Thyroid gland (tissue), 4 donors: ENCODE results near the gene SLC9B1. TPM values are rescaled to one million over a fixed set of nuclear protein-coding genes. Genes with fewer than 3 reads are reported as not detected.

Experiments
- DNase-seq, 2 donors: peaks; one replicate each; pipeline ENCODE4 v3.0.0-alpha.2; 2019
- H3K27ac ChIP-seq, 3 donors: fragments of 200-600 bp; sonication (generic); 1 replicate in 2 of 3; 2 replicates in 1 of 3; pipeline ENCODE4 v1.5.1; 2016 to 2019; ENCODE audit warnings: mild to moderate bottlenecking in 1 of 3, moderate library complexity in 1 of 3
- H3K27me3 ChIP-seq: fragments of 200-600 bp; sonication (generic); one replicate; pipeline ENCODE4 v1.5.1; 2019
- H3K36me3 ChIP-seq, 2 donors: fragments of 200-600 bp; sonication (generic); one replicate each; pipeline ENCODE4 v1.5.1; 2016 to 2019
- H3K4me1 ChIP-seq, 2 donors: fragments of 200-600 bp; sonication (generic); one replicate each; pipeline ENCODE4 v1.5.1; 2017 to 2019
- H3K4me3 ChIP-seq, 3 donors: fragments of 200-600 bp; sonication (generic); replicated peaks in 1 of 3; 1 replicate in 2 of 3; 2 replicates in 1 of 3; pipeline ENCODE4 v1.5.1; 2016; ENCODE audit warnings: mild to moderate bottlenecking in 1 of 3
- H3K9me3 ChIP-seq: fragments of 200-600 bp; sonication (generic); one replicate; pipeline ENCODE4 v1.5.1; 2017
- CTCF ChIP-seq, 6 experiments: fragments of 200-600 bp in 3 of 6; fragments of 450-650 bp in 3 of 6; sonication (generic) in 3 of 6; IDR thresholded peaks; one replicate each; pipeline ENCODE4 v1.5.1; 2016 to 2019; ENCODE audit warnings: antibody characterized with exemption in 6 of 6, mild to moderate bottlenecking in 2 of 6, inconsistent platforms in 1 of 6, moderate library complexity in 1 of 6
- POLR2A ChIP-seq, 2 donors: fragments of 450-650 bp; IDR thresholded peaks; one replicate each; pipeline ENCODE4 v1.6.1; 2017; ENCODE audit warnings: antibody characterized with exemption in 2 of 2, mild to moderate bottlenecking in 2 of 2, moderate library complexity in 1 of 2
- WGBS, 2 donors: methylation state at CpG; one replicate each; pipeline ENCODE4 v1.1.5; 2017; 5-methylcytosine and 5-hydroxymethylcytosine counted together
- intact Hi-C: fragments of 100-400 bp; cut with DNase I; formaldehyde crosslinking; loops from one replicate; pipeline ENCODE4 v1.15.1; 2023
- total RNA-seq, 4 donors: library from RNA; depleted of rRNA; stranded (reverse); fragments of >200 nt; gene quantifications; one replicate each; pipeline ENCODE4 v1.2.3, GENCODE V29; 2016

Gene SLC9B1
- 1 to 10 TPM in 2 of 4 donors, under 1 TPM in 2; 0.45 to 1.2 (median 0.79) TPM for total RNA-seq

- TF ChIP-seq POLR2A (IDR thresholded peaks at IDR 0.05): peak in 1 of 2 donors; percentile 87
- peak in 1 of 6 experiments; percentile 12 for TF ChIP-seq CTCF (IDR thresholded peaks at IDR 0.05)
- DNase-seq: peak; percentile 97 to 98
- Histone ChIP-seq H3K4me1 (peaks cover 5 to 6% of the 10 kb centered on the region in 2 donors), H3K9me3 (no peaks in the 10 kb centered on the region), H3K27me3 (no peaks in the 10 kb centered on the region), H3K36me3 (no peaks in the 10 kb centered on the region), H3K27ac (peak within 1 kb of the TSS; percentile 80 to 85 (median 83)), H3K4me3 (peak within 1 kb of the TSS in 2 of 3 donors; percentile 15 to 18)
- WGBS, 2 donors: 2% methylated on average over 32 to 46 of the region's 46 CpGs
- intact Hi-C loops: no loop called here
Measured at GRCh38 chr4:103019308-103020124, at the start of gene SLC9B1. Gene SLC9B1 (minus strand): TSS chr4:103019705. CDS start chr4:102991711, 27,994 bp downstream.

GRCh38 chr4:103067841-103068547, 48.5 kb upstream of the SLC9B1 start:
- Histone ChIP-seq H3K27ac (no peak overlapping the region), H3K9me3 (no peaks in the 10 kb centered on the region), H3K36me3 (no peaks in the 10 kb centered on the region), H3K27me3 (no peaks in the 10 kb centered on the region), H3K4me3 (no peak overlapping the region), H3K4me1 (no peaks in the 10 kb centered on the region)
- intact Hi-C loops: no loop called here
- 93% methylated on average over 2 of the region's 2 CpGs for WGBS, 2 donors
- no peak for TF ChIP-seq CTCF (IDR thresholded peaks at IDR 0.05)
- DNase-seq: no peak

GRCh38 chr4:103060453-103061148, 41.1 kb upstream of the SLC9B1 start:
- Histone ChIP-seq H3K9me3 (no peaks in the 10 kb centered on the region), H3K27ac (no peak overlapping the region), H3K27me3 (no peaks in the 10 kb centered on the region), H3K36me3 (no peaks in the 10 kb centered on the region), H3K4me1 (no peaks in the 10 kb centered on the region), H3K4me3 (no peak overlapping the region)
- DNase-seq: no peak
- 95 to 97% methylated on average over 2 of the region's 2 CpGs for WGBS, 2 donors
- TF ChIP-seq POLR2A (IDR thresholded peaks at IDR 0.05) (no peak), CTCF (IDR thresholded peaks at IDR 0.05) (no peak)
- intact Hi-C loops: no loop called here

- Histone ChIP-seq H3K9me3 (no peaks in the 10 kb centered on the region), H3K27me3 (no peaks in the 10 kb centered on the region), H3K36me3 (no peaks in the 10 kb centered on the region), H3K27ac (no peak overlapping the region), H3K4me3 (no peak overlapping the region), H3K4me1 (no peaks in the 10 kb centered on the region)
- intact Hi-C loops: no loop called here
- TF ChIP-seq CTCF (IDR thresholded peaks at IDR 0.05): no peak
- TF ChIP-seq POLR2A (IDR thresholded peaks at IDR 0.05): no peak
- 94 to 95% methylated on average over 3 of the region's 3 CpGs for WGBS, 2 donors
- DNase-seq: no peak
Measured at GRCh38 chr4:103054030-103054429, 34.5 kb upstream of the SLC9B1 start.
